Measurements from ENCODE around the gene XRCC3. TPM values are rescaled to one million over a fixed set of nuclear protein-coding genes. Genes with fewer than 3 reads are reported as not detected.

The XRCC3 gene
- total and polyA plus RNA-seq, 2 of the 8 experiments (the other 6 are each of a cell fraction or from before 2014, with no cell fraction given), result 36.9 to 41.8 TPM

DNA sequence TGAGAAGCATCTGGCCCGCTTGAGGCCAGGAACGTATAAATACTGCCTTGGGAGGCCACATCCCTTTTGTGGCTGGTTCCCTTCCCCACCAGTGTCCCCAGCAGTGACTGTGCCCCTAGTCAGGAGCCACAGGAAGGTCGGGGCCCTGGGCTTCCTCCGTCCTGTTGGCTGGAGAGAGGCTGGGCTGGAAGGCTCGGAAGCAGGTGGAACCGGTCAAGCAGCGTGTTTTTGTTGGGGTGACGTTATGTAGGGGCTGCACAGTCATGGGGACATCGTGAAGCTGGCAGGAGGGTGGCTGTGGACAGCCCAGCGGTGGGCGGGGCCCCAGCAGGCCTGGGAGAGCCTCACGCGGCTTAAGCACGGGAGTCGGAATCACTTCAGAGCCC, 10.1 kb downstream of the XRCC3 start:
- Histone ChIP-seq H2BK120ac (replicated peaks; ENCODE audit: low read depth, low read length) (no peak overlapping the region), H2AFZ (ENCODE audit: low read length) (no peak overlapping the region), H3K36me3 (ENCODE audit: control insufficient read depth in 2 of 4, insufficient read depth in 4 of 4, low read length in 3 of 4) (peaks cover 14 to 60% (median 35%) of the 10 kb centered on the region in 4 experiments; a peak in 6 of 8 replicates), H2BK15ac (ENCODE audit: low read length) (no peak overlapping the region), H3K27ac (ENCODE audit: low read depth, low read length) (no peak overlapping the region), H4K20me1 (replicated peaks in 1 of 2; ENCODE audit: control insufficient read depth in 1 of 2, insufficient read depth in 2 of 2, low read length in 2 of 2) (peaks cover 11 to 39% of the 10 kb centered on the region in 2 experiments), H3K4me3 (ENCODE audit: extremely low read depth in 1 of 4, insufficient read depth in 2 of 4, low read depth in 3 of 4, low read length in 4 of 4) (no peak overlapping the region), H3K23me2 (ENCODE audit: low read depth, low read length) (no peaks in the 10 kb centered on the region), H3K4me1 (replicated peaks in 1 of 4; ENCODE audit: control insufficient read depth in 3 of 4, insufficient read depth in 4 of 4, low read length in 3 of 4) (no peaks in the 10 kb centered on the region; a peak in 1 of 7 replicates), H3K56ac (replicated peaks; ENCODE audit: insufficient read length, low read depth, low read length) (no peak overlapping the region), H3K4ac (replicated peaks; ENCODE audit: insufficient read length, low read depth, low read length) (no peak overlapping the region), H4K91ac (replicated peaks; ENCODE audit: insufficient read length, low read length) (no peak overlapping the region), H4K5ac (ENCODE audit: insufficient read length, low read depth, low read length) (no peak overlapping the region), H3K14ac (ENCODE audit: insufficient read length) (no peak overlapping the region), H3K23ac (ENCODE audit: insufficient read length) (no peak overlapping the region), H2AK5ac (ENCODE audit: low read depth, low read length) (no peak overlapping the region), H3K9ac (replicated peaks in 1 of 4; ENCODE audit: extremely low read depth in 1 of 4, low read depth in 3 of 4, low read length in 3 of 4) (no peak overlapping the region), H3K79me2 (ENCODE audit: control insufficient read depth in 1 of 2, insufficient read depth in 2 of 2, low read length in 2 of 2) (no peaks in the 10 kb centered on the region), H2BK5ac (ENCODE audit: low read depth, low read length) (no peak overlapping the region), H3K4me2 (ENCODE audit: insufficient read depth in 1 of 2, low read depth in 2 of 2, low read length in 2 of 2) (no peak overlapping the region), H4K8ac (ENCODE audit: extremely low read depth, insufficient read depth, low read length) (peak overlapping the region; percentile 14; the same call in 1 of the 2 replicates), H3K27me3 (replicated peaks in 1 of 4; ENCODE audit: control insufficient read depth in 3 of 4, extremely low read depth in 1 of 4, insufficient read depth in 3 of 4, low read length in 3 of 4) (no peaks in the 10 kb centered on the region), H2BK12ac (ENCODE audit: low read depth, low read length) (no peak overlapping the region), H2BK20ac (ENCODE audit: low read length) (no peak overlapping the region), H3K18ac (ENCODE audit: extremely low read depth, low read length) (no peak overlapping the region), H3K9me3 (ENCODE audit: insufficient read depth in 2 of 2, low read depth in 1 of 2, low read length in 1 of 2) (no peaks in the 10 kb centered on the region), H3K79me1 (ENCODE audit: low read depth, low read length) (peaks cover 7% of the 10 kb centered on the region; the same call in 1 of the 2 replicates)
- FAIRE-seq (no peak), DNase-seq (ENCODE audit: low read depth in 1 of 2, low spot score in 2 of 2) (no peak)
- TF ChIP-seq SIRT6 (IDR thresholded peaks at IDR 0.05; ENCODE audit: low read length), result no peak
- TF ChIP-seq SUZ12 (IDR thresholded peaks at IDR 0.05; ENCODE audit: low read length), result no peak
- TF ChIP-seq RAD21 (IDR thresholded peaks at IDR 0.05 in 1 of 2, conservative IDR thresholded peaks at IDR 0.05 in 1 of 2; ENCODE audit: low read depth in 2 of 2, low read length in 2 of 2), result no peak
- TF ChIP-seq CTBP2 (IDR thresholded peaks at IDR 0.05; ENCODE audit: borderline replicate concordance, insufficient read depth, insufficient read length, low read length), result no peak
- no peak for TF ChIP-seq SIN3A (conservative IDR thresholded peaks at IDR 0.05 in 1 of 2, IDR thresholded peaks at IDR 0.05 in 1 of 2; ENCODE audit: low read depth in 1 of 2, low read length in 2 of 2)
- TF ChIP-seq FOSL1 (IDR thresholded peaks at IDR 0.05; ENCODE audit: insufficient read depth, low read depth, low read length), result no peak
- POLR2A ChIA-PET (ENCODE audit: partially characterized antibody), result interaction anchor here (1.0 to 6.6 kb wide), 7 partner anchors 11 to 187 kb away, joined by 3 to 74 read pairs (median 3); partner anchors contain the start of genes KLC1, XRCC3 and ZFYVE21
- CTCF ChIA-PET (ENCODE audit: partially characterized antibody), result interaction anchor here (0.8 to 2.1 kb wide), 6 partner anchors 9 to 87 kb away, joined by 3 to 9 read pairs (median 3); no protein-coding TSS in a partner anchor
- WGBS, 2 experiments (ENCODE audit: extremely low coverage in 1 of 2, insufficient coverage in 1 of 2, insufficient read length in 1 of 2, insufficient replicate concordance in 2 of 2, low coverage in 1 of 2, low lambda C conversion rate in 2 of 2, missing lambda C conversion rate in 1 of 2), result 89% methylated on average over 15 of the region's 15 CpGs; no CpG with 5 or more reads in 1 of the 2 experiments

Measured in H1 (cell line).